GM19240 (cell line): ENCODE data around the gene RP9.
A peak's percentile ranks its signal among the peaks of the same experiment; 100 is the strongest.

Source experiments
- DNase-seq: peaks from one replicate; pipeline ENCODE4 v3.0.0; 2011; ENCODE audit warnings: low spot score; ENCODE audit not compliant: insufficient read length

The RP9 gene

DNA sequence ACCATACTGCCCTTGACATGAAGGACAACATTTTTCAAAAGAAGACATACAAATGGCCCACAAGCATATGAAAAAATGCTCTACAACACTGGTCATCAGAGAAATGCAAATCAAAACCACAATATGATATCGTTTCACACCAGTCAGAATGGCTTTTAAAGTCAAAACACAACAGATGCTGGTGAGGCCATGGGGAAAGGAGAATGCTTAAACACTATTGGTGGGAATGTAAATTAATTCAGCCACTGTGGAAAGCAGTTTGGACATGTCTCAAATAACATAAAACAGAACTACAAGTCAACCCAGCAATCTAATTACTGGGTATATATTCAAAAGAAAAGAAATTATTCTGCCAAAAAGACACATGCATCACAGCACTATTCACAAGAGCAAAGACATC, 42.4 kb downstream of the RP9 start:
- DNase-seq: no peak

DNA sequence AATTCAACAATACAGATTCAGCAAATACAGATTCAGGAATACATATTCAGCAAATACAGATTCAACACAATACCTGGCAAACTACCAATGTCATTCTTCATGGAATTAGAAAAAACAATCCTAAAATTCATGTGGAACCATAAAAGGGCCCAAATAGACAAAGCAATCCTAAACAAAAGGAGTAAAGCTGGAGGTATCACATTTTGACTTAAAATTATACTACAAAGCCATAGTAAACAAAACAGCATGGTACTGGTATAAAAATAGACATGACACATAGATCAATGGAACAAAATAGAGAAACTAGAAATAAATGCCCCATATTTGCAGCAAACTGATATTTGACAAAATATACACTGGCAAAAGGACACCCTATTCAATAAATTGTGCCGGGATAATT, 43.2 kb downstream of the RP9 start:
- no peak for DNase-seq

DNA sequence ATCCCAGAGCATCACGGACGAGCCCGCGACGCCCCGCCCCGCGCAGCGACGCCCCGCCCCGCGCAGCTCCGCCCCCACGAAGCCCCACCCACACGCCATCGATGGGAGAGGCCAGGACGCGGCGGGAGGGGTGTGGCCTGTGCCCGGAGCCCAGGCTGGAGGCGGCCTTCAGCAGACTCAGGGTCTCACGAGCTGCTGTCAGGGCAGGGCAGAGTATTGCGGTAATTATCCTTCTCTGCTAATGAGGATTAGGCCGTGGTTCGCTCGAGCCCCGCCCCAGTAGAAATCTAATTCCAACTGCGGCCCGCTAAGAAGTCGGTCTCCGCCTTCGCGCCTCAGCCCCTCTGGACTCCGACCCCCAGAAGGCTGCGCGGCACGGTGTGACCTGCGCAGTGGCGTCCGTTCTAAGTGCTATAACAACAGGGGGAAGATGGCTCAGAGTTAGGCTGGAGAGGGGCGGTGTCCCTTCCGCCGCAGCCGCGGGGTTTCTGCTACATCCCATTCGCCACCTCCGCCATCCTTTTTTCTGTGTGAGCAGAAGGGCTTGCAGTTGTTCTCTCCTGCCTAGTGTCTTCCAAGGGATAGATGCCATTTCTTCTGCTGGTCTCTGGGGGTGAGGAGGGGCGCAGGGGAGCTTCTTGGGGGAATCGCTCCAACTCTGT, 46.3 kb downstream of the RP9 start:
- peak; percentile 79 for DNase-seq

DNA sequence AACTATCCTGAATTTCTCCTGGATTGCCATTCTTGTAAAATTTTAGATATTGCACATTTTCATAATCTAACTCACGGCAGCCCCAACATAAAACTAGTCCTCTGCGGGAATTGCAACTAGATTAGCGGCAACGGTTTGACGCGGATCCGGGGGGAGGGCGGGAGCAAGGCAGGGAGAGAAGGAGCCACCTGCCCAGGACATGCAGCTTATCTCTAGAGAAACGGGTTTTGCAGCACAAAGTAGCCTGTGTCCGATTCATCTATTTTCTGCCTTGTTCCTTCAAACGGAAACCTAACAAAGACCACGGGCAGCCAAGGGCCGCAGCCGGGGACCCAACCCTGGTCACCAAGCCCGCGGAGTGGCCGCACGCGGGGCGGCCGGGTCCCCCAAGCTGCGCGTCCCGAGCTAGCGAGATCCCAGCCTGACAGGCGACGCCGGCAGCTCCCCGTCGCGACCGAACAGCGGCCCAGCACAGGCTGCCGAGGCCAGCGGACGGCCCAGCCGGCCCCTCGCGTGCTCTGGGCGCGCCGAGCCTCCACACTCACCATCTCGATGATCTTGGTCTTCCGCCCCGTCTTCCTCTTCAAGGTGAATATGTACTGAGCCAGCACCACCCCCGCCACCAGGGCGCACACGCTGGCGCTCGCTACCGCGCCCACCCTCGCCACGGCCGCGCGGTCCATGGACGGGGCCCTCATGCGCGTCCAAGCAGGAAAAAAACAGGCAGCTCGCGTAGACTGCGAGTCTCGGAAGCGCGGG, 47.0 kb downstream of the RP9 start, which contains the start of gene NT5C3A:
Gene NT5C3A (minus strand): TSS at position 754 of the 759 bp plus-strand sequence. CDS start 71 bp downstream, at position 683.
- DNase-seq: no peak

DNA sequence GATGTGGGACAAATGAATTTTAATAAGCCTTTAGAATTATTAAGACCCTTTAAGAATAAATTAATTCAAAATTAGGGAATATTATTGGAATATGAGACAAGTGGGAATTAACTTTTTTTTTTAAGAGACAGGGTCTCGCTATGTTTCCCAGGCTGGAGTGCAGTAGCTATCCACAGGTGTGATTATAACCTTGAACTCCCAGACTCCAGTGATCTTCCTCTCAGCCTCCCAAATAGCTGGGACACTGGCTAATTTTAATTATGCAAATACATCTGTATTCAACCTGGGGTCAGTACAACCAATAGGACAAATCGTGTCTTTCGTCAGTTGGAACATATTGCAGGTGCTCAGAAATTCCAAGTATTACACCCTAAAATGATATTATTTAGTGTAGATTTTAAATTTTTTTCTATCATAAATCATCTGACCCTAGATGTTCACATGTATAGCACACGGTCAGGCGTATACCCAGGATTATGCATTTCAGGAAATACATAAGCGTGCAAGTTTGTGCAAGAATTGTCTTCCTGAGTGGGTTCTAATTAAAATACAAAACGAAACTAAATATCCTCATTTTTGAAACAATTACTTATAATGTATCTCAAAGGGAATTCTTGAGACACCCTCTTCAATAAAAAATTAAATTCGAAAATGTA, 47.8 kb downstream of the RP9 start:
- no peak for DNase-seq

DNA sequence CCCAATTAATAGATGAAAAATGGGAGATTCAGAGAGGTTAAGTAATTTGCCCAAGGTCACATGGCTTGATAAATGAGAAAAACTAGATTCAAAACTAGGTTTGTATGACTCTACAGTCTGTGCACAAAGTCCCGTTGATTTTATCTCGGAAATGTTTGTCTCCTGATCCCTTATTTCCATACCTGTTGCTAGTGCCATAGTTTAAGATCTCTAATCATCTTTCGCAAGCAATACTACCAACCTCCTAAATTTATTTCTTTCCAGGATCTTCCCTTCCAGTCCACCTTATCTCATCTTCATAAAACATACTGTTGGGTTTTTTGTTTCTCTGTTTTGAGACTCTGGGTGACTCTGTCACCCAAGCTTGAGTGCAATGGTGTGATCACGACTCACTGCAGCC, 49.6 kb downstream of the RP9 start:
- DNase-seq: no peak

DNA sequence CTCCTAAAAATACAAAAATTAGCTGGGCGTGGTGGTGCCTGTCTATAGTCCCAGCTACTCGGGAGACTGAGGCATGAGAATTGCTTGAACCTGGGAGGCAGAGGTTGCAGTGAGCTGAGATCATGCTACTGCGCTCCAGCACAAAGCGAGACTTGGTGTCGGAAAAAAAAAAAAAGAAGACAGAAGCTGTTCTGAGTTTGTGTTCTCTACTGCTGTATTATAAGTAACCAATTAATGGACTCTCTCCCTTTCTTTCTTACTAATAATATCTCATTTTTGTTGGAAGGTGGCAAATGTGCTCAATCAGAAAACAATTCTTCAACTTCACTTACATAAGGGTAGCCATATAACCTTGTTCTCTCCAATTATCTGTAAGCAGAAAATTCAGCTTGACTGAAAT, 54.0 kb downstream of the RP9 start:
- no peak for DNase-seq

DNA sequence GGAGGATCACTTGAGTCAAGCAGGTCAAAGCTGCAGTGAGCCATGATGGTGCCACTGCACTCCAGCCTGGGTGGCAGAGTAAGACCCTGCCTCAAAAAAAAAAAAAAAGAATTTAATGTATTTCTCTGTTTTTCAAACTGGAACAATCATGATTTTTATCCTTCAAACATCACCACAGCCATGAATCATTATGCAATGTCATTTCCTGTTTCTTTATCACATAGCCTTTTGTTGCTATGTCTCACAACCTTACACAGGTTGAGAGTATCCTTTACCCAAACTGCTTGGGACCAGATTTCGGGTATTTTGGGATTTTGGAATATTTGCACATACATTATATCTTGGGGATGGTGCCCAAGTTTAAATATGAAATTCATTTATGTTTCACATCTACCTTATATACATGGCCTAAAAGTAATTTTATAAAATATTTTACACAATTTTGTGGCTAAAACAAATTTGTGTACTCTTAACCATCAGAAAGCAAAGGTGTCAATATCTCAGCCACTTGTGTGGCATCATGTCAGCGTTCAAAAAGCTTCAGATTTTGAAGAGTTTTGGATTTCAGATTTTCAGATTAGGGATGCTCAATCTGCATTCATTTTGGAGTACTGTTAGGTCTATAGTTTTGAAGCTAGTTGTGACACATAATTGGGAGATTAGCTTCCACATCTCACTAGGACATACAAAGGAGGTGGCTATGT, 54.8 kb downstream of the RP9 start:
- DNase-seq: no peak

DNA sequence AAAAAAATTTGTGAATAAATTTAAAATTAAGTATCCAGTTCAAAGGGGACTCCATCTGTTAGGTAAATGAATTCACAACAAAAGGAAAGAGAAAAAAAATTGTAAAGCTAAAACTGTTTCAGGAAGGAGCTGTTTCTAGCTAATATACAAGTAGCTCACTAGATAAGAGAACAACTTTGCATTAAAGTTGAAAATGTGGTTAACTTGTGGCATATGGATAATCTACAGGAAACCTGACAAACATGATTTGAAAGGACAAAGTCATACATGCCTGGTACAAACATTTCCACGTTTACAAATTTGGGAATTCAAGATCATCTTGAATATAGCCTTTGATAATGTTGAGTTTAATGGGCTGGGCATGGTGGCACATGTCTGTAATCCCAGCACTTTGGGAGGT, 55.5 kb downstream of the RP9 start:
- DNase-seq: no peak

DNA sequence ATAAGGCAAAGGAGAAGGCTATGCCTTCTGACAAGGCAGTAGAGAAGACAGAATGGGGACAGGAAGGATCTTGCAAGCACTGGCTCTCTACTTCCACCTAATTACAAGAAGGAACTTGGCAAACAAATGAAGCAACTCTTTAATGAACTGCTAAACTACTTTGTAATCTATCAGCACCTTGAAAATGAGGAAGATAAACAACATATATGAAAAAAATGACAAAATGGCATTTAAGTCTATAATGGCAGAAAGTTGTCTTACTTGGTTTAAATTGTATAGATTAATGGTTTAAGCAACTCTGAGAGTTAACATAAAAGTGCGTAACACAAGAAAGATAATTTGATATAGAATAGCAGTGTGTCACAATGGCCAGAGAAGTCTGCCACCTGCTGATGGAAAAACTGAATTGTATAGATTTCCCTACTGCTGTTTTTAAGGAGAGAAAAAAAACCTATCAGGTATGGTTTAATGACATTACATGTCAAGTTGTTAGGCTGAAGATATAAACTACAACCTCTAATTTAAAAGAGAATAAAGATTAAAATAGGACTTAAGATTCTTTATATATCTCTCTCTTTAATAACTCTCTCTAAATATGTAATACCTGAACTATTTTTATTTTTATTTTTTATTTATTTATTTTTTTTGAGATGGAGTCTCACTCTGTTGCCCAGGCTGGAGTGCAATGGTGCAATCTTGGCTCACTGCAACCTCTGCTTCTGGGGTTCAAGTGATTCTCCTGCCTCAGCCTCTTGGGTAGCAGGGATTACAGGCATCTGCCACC, 58.5 kb downstream of the RP9 start:
- no peak for DNase-seq

DNA sequence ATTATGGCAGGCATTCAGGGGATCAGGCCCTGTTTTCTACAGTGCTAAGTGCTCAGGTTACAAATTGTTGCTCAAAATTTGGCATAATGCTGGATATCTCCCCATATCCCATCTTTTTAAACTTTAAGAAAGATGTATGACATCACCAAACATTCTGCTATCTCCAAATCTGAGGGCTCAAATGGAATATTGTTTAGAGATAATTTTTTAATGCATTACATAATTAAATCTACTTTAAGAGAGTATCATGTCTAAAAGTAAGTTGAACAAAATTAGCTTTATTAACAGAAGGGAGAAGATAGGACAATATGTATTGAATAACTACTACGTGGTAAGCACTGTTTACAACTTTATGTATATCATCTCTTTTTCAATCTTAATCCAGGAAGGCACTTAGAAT, 60.5 kb downstream of the RP9 start:
- no peak for DNase-seq

DNA sequence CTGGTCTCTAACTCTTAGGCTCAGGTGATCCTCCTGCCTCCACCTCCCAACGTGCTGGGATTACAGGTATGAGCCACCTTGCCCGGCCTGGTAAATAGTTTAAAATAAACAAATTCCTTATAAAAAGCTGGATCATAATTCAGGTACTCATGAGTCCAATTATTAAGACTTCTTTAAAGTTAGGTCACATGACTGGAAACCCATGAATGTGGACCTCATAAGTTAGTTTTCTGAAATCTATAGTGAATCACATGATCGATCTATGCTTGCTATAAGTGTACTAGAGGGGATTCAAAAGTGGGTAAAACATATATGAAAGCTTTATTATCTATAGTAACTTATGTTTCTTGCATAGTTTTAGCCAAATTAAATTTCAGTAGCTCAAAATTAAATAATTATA, 60.9 kb downstream of the RP9 start:
- no peak for DNase-seq

DNA sequence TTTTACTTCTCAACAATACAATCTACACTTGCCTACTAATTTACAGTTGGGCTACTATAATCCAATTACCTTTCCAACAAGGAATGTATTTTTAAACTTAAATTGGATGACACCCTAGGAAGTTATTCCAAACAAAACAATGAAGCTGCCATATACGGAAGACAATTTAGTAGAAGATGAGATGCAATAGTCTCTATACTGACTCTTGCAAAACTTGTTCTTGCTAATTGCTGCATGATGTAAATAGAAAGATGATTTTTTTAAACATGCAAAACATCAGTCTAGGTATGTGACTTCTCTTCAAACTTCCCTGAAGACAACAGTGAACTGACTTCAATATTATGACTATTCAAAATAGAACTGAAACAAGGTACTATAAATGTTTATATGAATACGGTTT, 64.2 kb downstream of the RP9 start:
- no peak for DNase-seq
